GM21367 (cell line): ENCODE measurements around the gene MSANTD2.
A peak's percentile ranks its signal among the peaks of the same experiment; 100 is the strongest.

Experiments
- ATAC-seq: cut with Tn5 transposase; IDR thresholded peaks from one replicate; pipeline ENCODE4 v1.9.1; 2021; ENCODE audit not compliant: unreplicated experiment

The MSANTD2 gene

DNA sequence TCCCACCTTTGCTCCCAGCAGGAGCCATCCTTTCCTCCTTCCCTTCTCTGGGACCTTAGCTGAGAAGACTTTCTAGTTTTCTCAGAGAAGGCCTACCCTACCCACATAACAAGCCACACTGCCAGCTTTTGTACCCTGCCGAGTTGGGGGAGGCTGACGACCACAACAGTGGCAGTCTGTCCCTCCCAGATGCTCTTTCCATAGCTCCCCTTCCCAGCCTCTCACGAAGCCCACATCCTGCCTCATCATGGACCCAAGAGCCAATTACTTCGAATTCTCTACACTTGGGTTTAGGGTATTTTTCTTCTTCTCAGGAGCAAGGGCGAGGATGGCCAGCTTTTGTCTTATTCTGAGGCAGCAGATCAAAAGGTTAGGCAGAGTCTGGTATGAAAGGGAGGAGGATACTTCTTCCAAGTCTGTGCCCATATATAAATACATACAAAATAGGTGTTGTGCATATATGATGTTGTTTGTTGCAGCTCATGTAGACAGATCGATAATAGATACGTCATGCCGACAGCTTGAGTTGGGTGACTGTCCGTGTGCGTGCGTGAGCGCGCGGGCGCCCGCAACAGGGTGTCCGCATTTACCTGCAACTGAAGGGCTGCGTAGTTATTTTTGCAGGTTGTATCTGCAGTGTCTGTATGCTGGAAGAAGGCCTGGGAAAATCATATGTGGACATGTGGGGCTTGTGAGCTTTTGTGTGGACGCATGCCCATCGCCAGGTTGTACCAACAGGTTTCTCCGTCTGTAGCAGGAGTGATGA, 61.3 kb downstream of the MSANTD2 start:
- no peak for ATAC-seq

- ATAC-seq, result no peak
Measured at GRCh38 chr11:124737638-124738305, 62.4 kb downstream of the MSANTD2 start.

GRCh38 chr11:124736736-124737135, 63.5 kb downstream of the MSANTD2 start:
- no peak for ATAC-seq

GRCh38 chr11:124732230-124732629, 68.0 kb downstream of the MSANTD2 start:
- no peak for ATAC-seq

GRCh38 chr11:124729571-124729970, 70.6 kb downstream of the MSANTD2 start:
- no peak for ATAC-seq

- ATAC-seq, result no peak
Measured at GRCh38 chr11:124728134-124728533, 72.1 kb downstream of the MSANTD2 start.

DNA sequence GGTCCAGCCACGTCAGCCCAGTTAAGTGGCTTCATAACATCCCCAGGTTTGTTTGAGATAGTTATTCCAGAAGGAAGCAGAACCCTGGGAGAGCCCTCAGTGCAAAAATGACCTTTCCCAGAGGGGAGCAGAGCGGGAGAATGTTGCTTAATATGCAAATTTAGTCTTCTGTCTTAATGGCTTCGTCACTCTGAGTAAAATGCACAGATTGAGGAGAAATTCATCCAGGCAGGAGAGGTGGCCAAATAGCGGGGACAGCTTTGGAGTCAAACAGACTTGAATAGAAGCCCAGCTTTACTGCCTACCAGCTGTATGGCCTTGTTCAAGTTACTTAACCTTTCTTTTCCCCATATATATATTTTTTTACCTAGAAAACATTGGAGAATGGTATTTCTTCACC, 72.7 kb downstream of the MSANTD2 start:
- ATAC-seq, result no peak

DNA sequence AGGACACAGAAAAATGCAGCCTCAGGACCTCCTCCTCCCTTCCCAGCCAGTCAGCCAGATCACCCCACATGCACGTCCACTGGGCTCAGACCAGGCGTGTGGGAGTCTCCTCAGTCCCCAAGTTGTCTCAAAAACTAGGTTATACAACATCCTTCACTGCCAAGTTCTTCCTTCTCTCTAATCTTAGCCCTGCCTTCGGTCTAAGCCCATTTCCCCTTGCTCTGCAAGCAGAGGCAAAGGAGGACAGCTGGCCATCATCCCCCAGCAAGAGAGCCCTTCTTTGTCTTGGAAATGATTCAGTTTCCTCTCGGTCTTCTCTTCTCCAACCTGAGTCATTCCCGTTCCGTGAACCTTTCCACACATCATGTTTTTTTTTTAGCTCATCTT, 74.5 kb downstream of the MSANTD2 start:
- ATAC-seq, result no peak

GRCh38 chr11:124724979-124725718, 75.1 kb downstream of the MSANTD2 start:
- ATAC-seq, result peak; percentile 73

GRCh38 chr11:124722176-124722575, 78.0 kb downstream of the MSANTD2 start:
- no peak for ATAC-seq

DNA sequence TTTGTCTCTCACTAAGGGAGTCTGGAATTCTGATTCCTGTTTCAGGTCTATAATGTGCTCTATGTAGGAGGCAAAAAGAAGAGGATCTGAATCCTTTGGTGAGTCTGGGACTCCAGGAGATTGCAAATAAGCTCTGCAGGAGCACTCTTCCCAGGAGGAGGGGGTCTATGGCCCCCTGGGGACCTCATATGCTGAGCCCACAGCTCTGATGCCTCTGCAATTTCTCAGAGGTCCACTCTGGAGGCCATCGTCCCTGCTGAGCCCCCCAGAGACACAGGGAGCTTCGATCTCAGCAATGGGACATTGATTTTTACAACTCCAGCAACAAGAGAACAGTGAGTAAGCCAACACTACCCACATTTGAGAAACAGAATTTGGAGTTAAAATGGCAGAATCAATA, 80.7 kb downstream of the MSANTD2 start:
- no peak for ATAC-seq

GRCh38 chr11:124718801-124719200, 81.4 kb downstream of the MSANTD2 start:
- no peak for ATAC-seq

GRCh38 chr11:124717786-124718651, 82.2 kb downstream of the MSANTD2 start:
- ATAC-seq, result no peak

DNA sequence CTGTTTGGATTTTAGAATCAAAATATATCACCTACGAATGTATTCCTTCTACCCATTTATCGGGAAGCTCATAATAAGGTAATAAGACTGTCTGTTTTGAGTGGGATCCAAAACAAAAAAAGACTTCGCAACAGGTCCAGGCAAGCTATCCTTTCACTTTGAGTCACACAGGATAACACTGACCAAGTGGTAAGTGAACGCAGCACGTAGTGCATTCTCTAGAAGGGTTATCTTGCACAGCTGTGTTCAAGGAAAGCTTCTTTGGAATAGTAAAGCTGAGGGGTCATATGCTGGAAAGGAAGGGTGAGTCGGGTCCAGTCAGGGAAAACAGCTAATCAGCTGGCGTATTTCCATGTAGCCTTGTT, 82.8 kb downstream of the MSANTD2 start:
- ATAC-seq, result no peak

DNA sequence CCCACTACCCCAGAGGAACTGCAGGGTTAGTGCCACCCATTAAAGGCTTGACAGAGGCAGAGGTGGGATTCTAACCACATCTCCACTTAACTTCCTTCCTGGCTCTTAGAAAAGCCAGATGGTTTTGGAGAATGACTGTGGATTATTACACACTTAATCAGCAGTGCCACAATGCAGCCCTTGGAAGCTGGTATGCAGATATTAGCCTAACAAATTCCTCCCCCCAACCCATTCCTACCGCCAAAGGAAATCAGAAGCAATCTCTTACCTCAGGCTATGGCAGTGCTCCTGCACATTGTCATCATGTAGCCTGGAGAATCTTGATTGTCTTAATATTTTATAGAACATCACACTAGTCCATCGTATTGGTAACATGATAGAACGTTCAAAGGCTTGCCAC, 83.6 kb downstream of the MSANTD2 start:
- ATAC-seq, result no peak
